Inflammatory macrophage (primary cell): Measurements from ENCODE around the gene ZNF319.
"Not testable (repeated sequence)": the region's sequence is repeated elsewhere in the genome, so short reads cannot be mapped to it uniquely, and the experiment has no call there.

Experiments
- DNase-seq, 2 donors: peaks; one replicate each; pipeline ENCODE4 v3.0.0-alpha.2; 2020 to 2022

ZNF319 gene

GRCh38 chr16:58020628-58021521, 20.4 kb upstream of the ZNF319 start:
- DNase-seq: peak; percentile 31 to 59

GRCh38 chr16:58019866-58020538, 19.5 kb upstream of the ZNF319 start:
- no peak for DNase-seq

- DNase-seq: no peak
Measured at GRCh38 chr16:58018803-58019202, 18.3 kb upstream of the ZNF319 start.

GRCh38 chr16:58016840-58017446, 16.5 kb upstream of the ZNF319 start:
- DNase-seq: no peak

- no peak for DNase-seq
Measured at GRCh38 chr16:58013201-58013956, 12.9 kb upstream of the ZNF319 start.

GRCh38 chr16:58012481-58012880, 12.0 kb upstream of the ZNF319 start:
- no peak for DNase-seq

GRCh38 chr16:58011652-58012051, 11.2 kb upstream of the ZNF319 start:
- DNase-seq: no peak

- DNase-seq: no peak
Measured at GRCh38 chr16:58010886-58011285, 10.4 kb upstream of the ZNF319 start.

- DNase-seq: no peak
Measured at GRCh38 chr16:58009856-58010416, 9.5 kb upstream of the ZNF319 start.

GRCh38 chr16:58004736-58005135, 4.3 kb upstream of the ZNF319 start:
- DNase-seq: not testable (repeated sequence)

- no peak for DNase-seq
Measured at GRCh38 chr16:58002936-58003335, 2.5 kb upstream of the ZNF319 start.

GRCh38 chr16:58002416-58002800, 1.9 kb upstream of the ZNF319 start:
- no peak for DNase-seq

GRCh38 chr16:58001781-58002415, 1.4 kb upstream of the ZNF319 start:
- no peak for DNase-seq

- peak; percentile 83 to 86 for DNase-seq
Measured at GRCh38 chr16:58000706-58001676, 519 bp upstream of the ZNF319 start, which contains the start of gene USB1. Gene USB1, plus strand, starts transcription at chr16:58001407. Its CDS starts 77 bp downstream, at chr16:58001484.

GRCh38 chr16:57999366-57999970, 1.0 kb downstream of the ZNF319 start:
- peak; percentile 51 to 54 for DNase-seq

- DNase-seq: peak; percentile 12 to 34
Measured at GRCh38 chr16:57998992-57999365, 1.5 kb downstream of the ZNF319 start.

GRCh38 chr16:57998486-57998885, 2.0 kb downstream of the ZNF319 start:
- DNase-seq: peak; percentile 39 to 48

- no peak for DNase-seq
Measured at GRCh38 chr16:57997528-57998265, 2.8 kb downstream of the ZNF319 start.

- DNase-seq: no peak
Measured at GRCh38 chr16:57997176-57997527, 3.3 kb downstream of the ZNF319 start.
